CD4-positive, CD25-positive, alpha-beta regulatory T cell (primary cell): Measurements from ENCODE around the gene LRRC45. TPM values are rescaled to one million over a fixed set of nuclear protein-coding genes. Genes with fewer than 3 reads are reported as not detected.
"Not testable (repeated sequence)": the region's sequence is repeated elsewhere in the genome, so short reads cannot be mapped to it uniquely, and the experiment has no call there.

ENCODE experiments used
- ATAC-seq, 2 donors: fragments of 150-1000 bp; cut with Tn5 transposase; one replicate each; pipeline ENCODE4 v1.10.0; 2021; ENCODE audit warnings: low read depth in 2 of 2, moderate number of reproducible peaks in 2 of 2, moderate library complexity in 1 of 2
- DNase-seq, 3 donors: peaks; one replicate each; pipeline versions ENCODE4 v3.0.0 to v3.0.0-alpha.2; 2012 to 2022; ENCODE audit warnings: mixed read lengths in 1 of 3
- H3K27ac ChIP-seq: one replicate; pipeline ENCODE4 v1.7.0; 2013; ENCODE audit warnings: mild to moderate bottlenecking, low read length; ENCODE audit not compliant: insufficient read depth, poor library complexity, severe bottlenecking
- H3K27me3 ChIP-seq: one replicate; pipeline ENCODE4 v1.7.0; 2013; ENCODE audit warnings: low read length; ENCODE audit not compliant: control insufficient read depth, insufficient read depth
- H3K36me3 ChIP-seq: one replicate; pipeline ENCODE4 v1.7.0; 2013; ENCODE audit warnings: mild to moderate bottlenecking, low read length, moderate library complexity; ENCODE audit not compliant: control insufficient read depth, insufficient read depth
- H3K4me1 ChIP-seq: 2 replicates; pipeline ENCODE4 v1.7.0; 2013; ENCODE audit warnings: mild to moderate bottlenecking, low read length; ENCODE audit not compliant: insufficient read depth, control insufficient read depth, poor library complexity, severe bottlenecking
- H3K4me3 ChIP-seq: one replicate; pipeline ENCODE4 v1.7.0; 2013; ENCODE audit warnings: low read depth, mild to moderate bottlenecking, low read length, moderate library complexity
- H3K9me3 ChIP-seq, 2 experiments: 1 replicate in 1 of 2; 2 replicates in 1 of 2; pipeline ENCODE4 v1.7.0; 2013; ENCODE audit warnings: low read length in 2 of 2, mild to moderate bottlenecking in 1 of 2, moderate library complexity in 1 of 2; ENCODE audit not compliant: control insufficient read depth in 2 of 2
- H3K27ac Mint-ChIP-seq, 3 donors: one replicate each; pipeline ENCODE4 v1.8.0; 2020 to 2022; ENCODE audit warnings: mild to moderate bottlenecking in 3 of 3, mixed read lengths in 3 of 3, moderate library complexity in 2 of 3
- H3K27me3 Mint-ChIP-seq: one replicate; pipeline ENCODE4 v1.8.0; 2022; ENCODE audit warnings: mild to moderate bottlenecking, mixed read lengths
- H3K36me3 Mint-ChIP-seq: one replicate; pipeline ENCODE4 v1.8.0; 2020; ENCODE audit warnings: mixed read lengths
- H3K4me1 Mint-ChIP-seq, 4 donors: one replicate each; pipeline ENCODE4 v1.8.0; 2020 to 2022; ENCODE audit warnings: mixed read lengths in 4 of 4, mild to moderate bottlenecking in 1 of 4
- H3K4me3 Mint-ChIP-seq, 4 donors: one replicate each; pipeline ENCODE4 v1.8.0; 2020 to 2022; ENCODE audit warnings: mild to moderate bottlenecking in 4 of 4, mixed read lengths in 4 of 4, moderate library complexity in 3 of 4
- H3K9me3 Mint-ChIP-seq, 7 donors: one replicate each; pipeline ENCODE4 v1.8.0; 2020 to 2022; ENCODE audit warnings: mixed read lengths in 7 of 7, mild to moderate bottlenecking in 3 of 7, moderate library complexity in 2 of 7
- polyA plus RNA-seq, 4 donors: library from polyadenylated mRNA; unstranded; fragments of 300-500 nt; fragmentation: Illumina TruSeq; gene quantifications; one replicate each; pipeline ENCODE4 v1.2.3, GENCODE V29; 2021
- total RNA-seq: library from RNA; stranded (reverse); gene quantifications from one replicate; pipeline ENCODE4 v1.2.3, GENCODE V29; 2022

Gene LRRC45
- total and polyA plus RNA-seq, 5 donors from 2014 or later, result 3.9 to 16.6 (median 6.0) TPM

- peak overlapping the region in 2 of 4 donors; percentile 82 to 98 for H3K4me3 Mint-ChIP-seq
- H3K27ac Mint-ChIP-seq, result no peak overlapping the region
- H3K9me3 Mint-ChIP-seq, result no peaks in the 10 kb centered on the region
- H3K36me3 Mint-ChIP-seq, result peaks cover 20% of the 10 kb centered on the region
- ATAC-seq, result no peak
- peaks cover 33% of the 10 kb centered on the region for H3K4me1 ChIP-seq
- no peaks in the 10 kb centered on the region for H3K9me3 ChIP-seq
- H3K27ac ChIP-seq, result no peak overlapping the region
- H3K27me3 ChIP-seq, result no peaks in the 10 kb centered on the region
- peaks cover 4% of the 10 kb centered on the region for H3K27me3 Mint-ChIP-seq
- DNase-seq, result peak in 1 of 3 donors; percentile 42
- H3K4me3 ChIP-seq, result peak overlapping the region; percentile 24
- H3K36me3 ChIP-seq, result peaks cover 9% of the 10 kb centered on the region
- H3K4me1 Mint-ChIP-seq, result peaks cover 4 to 55% (median 26%) of the 10 kb centered on the region in 4 donors
These were observed 42.3 kb upstream of the LRRC45 start for GRCh38 chr17:81980707-81981343.

- H3K9me3 ChIP-seq, H3K9me3 Mint-ChIP-seq, H3K4me3 ChIP-seq, ATAC-seq, DNase-seq, H3K27ac ChIP-seq, H3K36me3 ChIP-seq, H3K4me3 Mint-ChIP-seq, H3K27me3 Mint-ChIP-seq, H3K27me3 ChIP-seq: not testable (repeated sequence)
- peaks cover 20% of the 10 kb centered on the region for H3K36me3 Mint-ChIP-seq
- H3K4me1 Mint-ChIP-seq, result peaks cover 4 to 49% (median 24%) of the 10 kb centered on the region in 4 donors
- H3K4me1 ChIP-seq, result peaks cover 29% of the 10 kb centered on the region
- H3K27ac Mint-ChIP-seq, result peak overlapping the region in 1 of 3 donors; percentile 20
These were observed 41.6 kb upstream of the LRRC45 start for GRCh38 chr17:81981511-81981910.

- DNase-seq (no peak), ATAC-seq (no peak)
- Mint-ChIP-seq H3K36me3 (peaks cover 20% of the 10 kb centered on the region), H3K27me3 (no peaks in the 10 kb centered on the region), H3K4me1 (peaks cover 4 to 46% (median 23%) of the 10 kb centered on the region in 4 donors), H3K4me3 (peak overlapping the region in 1 of 4 donors; percentile 9), H3K27ac (no peak overlapping the region), H3K9me3 (no peaks in the 10 kb centered on the region)
- H3K4me3 ChIP-seq, result no peak overlapping the region
- H3K27me3 ChIP-seq, result no peaks in the 10 kb centered on the region
- H3K27ac ChIP-seq, result no peak overlapping the region
- peaks cover 9% of the 10 kb centered on the region for H3K36me3 ChIP-seq
- peaks cover 18% of the 10 kb centered on the region for H3K4me1 ChIP-seq
- no peaks in the 10 kb centered on the region for H3K9me3 ChIP-seq
These were observed 40.0 kb upstream of the LRRC45 start for GRCh38 chr17:81983011-81983638.

- H3K4me1 ChIP-seq, result peaks cover 11% of the 10 kb centered on the region
- peaks cover 4 to 41% (median 20%) of the 10 kb centered on the region in 4 donors for H3K4me1 Mint-ChIP-seq
- H3K36me3 Mint-ChIP-seq, result peaks cover 20% of the 10 kb centered on the region
- H3K36me3 ChIP-seq, result peaks cover 9% of the 10 kb centered on the region
- H3K27me3 Mint-ChIP-seq, result no peaks in the 10 kb centered on the region
- no peaks in the 10 kb centered on the region for H3K27me3 ChIP-seq
- H3K9me3 ChIP-seq, result no peaks in the 10 kb centered on the region
- DNase-seq, result peak in 1 of 3 donors; percentile 52
- no peak overlapping the region for H3K4me3 Mint-ChIP-seq
- ATAC-seq, result no peak
- no peak overlapping the region for H3K27ac Mint-ChIP-seq
- no peaks in the 10 kb centered on the region for H3K9me3 Mint-ChIP-seq
- H3K4me3 ChIP-seq, result no peak overlapping the region
- H3K27ac ChIP-seq, result no peak overlapping the region
These were observed 39.3 kb upstream of the LRRC45 start for GRCh38 chr17:81983639-81984373.

- H3K27me3 Mint-ChIP-seq, result no peaks in the 10 kb centered on the region
- DNase-seq (no peak), ATAC-seq (no peak)
- peak overlapping the region in 1 of 3 donors; percentile 58 for H3K27ac Mint-ChIP-seq
- peak overlapping the region in 1 of 4 donors; percentile 81 for H3K4me3 Mint-ChIP-seq
- Histone ChIP-seq H3K4me1 (peaks cover 9% of the 10 kb centered on the region), H3K36me3 (peaks cover 9% of the 10 kb centered on the region), H3K4me3 (no peak overlapping the region), H3K27ac (no peak overlapping the region), H3K27me3 (no peaks in the 10 kb centered on the region), H3K9me3 (no peaks in the 10 kb centered on the region)
- H3K36me3 Mint-ChIP-seq, result peaks cover 15% of the 10 kb centered on the region
- H3K4me1 Mint-ChIP-seq, result peaks cover 4 to 31% (median 15%) of the 10 kb centered on the region in 4 donors
- no peaks in the 10 kb centered on the region for H3K9me3 Mint-ChIP-seq
These were observed 38.2 kb upstream of the LRRC45 start for GRCh38 chr17:81984773-81985410.

GRCh38 chr17:81986606-81987005 is 36.5 kb upstream of the LRRC45 start:
- Mint-ChIP-seq H3K4me1 (peaks cover 4 to 23% (median 9%) of the 10 kb centered on the region in 4 donors), H3K4me3 (no peak overlapping the region), H3K9me3 (no peaks in the 10 kb centered on the region), H3K27ac (peak overlapping the region in 1 of 3 donors; percentile 75), H3K36me3 (peaks cover 11% of the 10 kb centered on the region), H3K27me3 (no peaks in the 10 kb centered on the region)
- no peaks in the 10 kb centered on the region for H3K9me3 ChIP-seq
- no peak overlapping the region for H3K4me3 ChIP-seq
- no peaks in the 10 kb centered on the region for H3K4me1 ChIP-seq
- H3K36me3 ChIP-seq, result peaks cover 9% of the 10 kb centered on the region
- H3K27me3 ChIP-seq, result no peaks in the 10 kb centered on the region
- no peak for ATAC-seq
- no peak overlapping the region for H3K27ac ChIP-seq
- no peak for DNase-seq

- H3K36me3 Mint-ChIP-seq, result peaks cover 10% of the 10 kb centered on the region
- no peaks in the 10 kb centered on the region for H3K27me3 Mint-ChIP-seq
- no peak for ATAC-seq
- Histone ChIP-seq H3K36me3 (peaks cover 9% of the 10 kb centered on the region), H3K4me1 (no peaks in the 10 kb centered on the region), H3K27ac (no peak overlapping the region), H3K4me3 (no peak overlapping the region), H3K9me3 (no peaks in the 10 kb centered on the region), H3K27me3 (no peaks in the 10 kb centered on the region)
- no peak overlapping the region for H3K27ac Mint-ChIP-seq
- H3K4me3 Mint-ChIP-seq, result no peak overlapping the region
- peaks cover 4 to 21% (median 9%) of the 10 kb centered on the region in 4 donors for H3K4me1 Mint-ChIP-seq
- H3K9me3 Mint-ChIP-seq, result no peaks in the 10 kb centered on the region
- no peak for DNase-seq
These were observed 35.8 kb upstream of the LRRC45 start for GRCh38 chr17:81987161-81987770.
